Psoas muscle (tissue), 8 donors: ENCODE results near the gene DIP2C. TPM values are rescaled to one million over a fixed set of nuclear protein-coding genes. Genes with fewer than 3 reads are reported as not detected.

Experiments used
- ATAC-seq, 4 donors: fragments of 200-7000 bp; cut with Tn5 transposase; one replicate each; pipeline ENCODE4 v1.9.1; 2020; ENCODE audit warnings: moderate library complexity in 3 of 4, mild to moderate bottlenecking in 2 of 4
- DNase-seq, 2 donors: peaks; one replicate each; pipeline ENCODE4 v3.0.0-alpha.2; 2020
- H3K27ac ChIP-seq: fragments of 200-600 bp; one replicate; pipeline ENCODE4 v1.8.0; 2022
- H3K27me3 ChIP-seq, 3 donors: fragments of 200-600 bp in 1 of 3; one replicate each; pipeline versions ENCODE4 v1.6.1 to v1.8.0; 2013 to 2022; ENCODE audit warnings: low read length in 2 of 3, mild to moderate bottlenecking in 2 of 3, moderate library complexity in 1 of 3; ENCODE audit not compliant: insufficient read depth in 3 of 3
- H3K36me3 ChIP-seq, 2 donors: fragments of 200-600 bp in 1 of 2; one replicate each; pipeline versions ENCODE4 v1.6.1 to v1.8.0; 2013 to 2022; ENCODE audit warnings: low read depth in 1 of 2, mild to moderate bottlenecking in 1 of 2, moderate library complexity in 1 of 2; ENCODE audit not compliant: insufficient read depth in 1 of 2
- H3K4me1 ChIP-seq: fragments of 200-600 bp; one replicate; pipeline ENCODE4 v1.8.0; 2022
- H3K4me3 ChIP-seq: fragments of 200-600 bp; one replicate; pipeline ENCODE4 v1.8.0; 2022; ENCODE audit warnings: mild to moderate bottlenecking
- H3K9me3 ChIP-seq: fragments of 200-600 bp; one replicate; pipeline ENCODE4 v1.8.0; 2022
- CTCF ChIP-seq: fragments of 200-600 bp; IDR thresholded peaks from one replicate; pipeline ENCODE4 v1.8.0; 2022; ENCODE audit warnings: antibody characterized with exemption
- WGBS, 3 donors: extraction: QIAGEN DNeasy Blood & Tissue Kit; methylation state at CpG; one replicate each; pipeline versions ENCODE4 v1.1.6 to v1.1.7; 2013; 5-methylcytosine and 5-hydroxymethylcytosine counted together
- intact Hi-C, 2 donors: fragments of 100-400 bp; cut with DNase I; formaldehyde crosslinking; loops; one replicate each; pipeline versions ENCODE4 v1.11.0 to v1.14.2; 2022
- polyA plus RNA-seq, 3 donors: library from polyadenylated mRNA; stranded (reverse); fragments of 200-250 nt; gene quantifications; one replicate each; pipeline ENCODE4 v1.2.3, GENCODE V29; 2013
- total RNA-seq, 4 donors: library from RNA; stranded (reverse); fragmentation: NEBNext Ultra II Directional in 2 of 4; extraction: Animal tissue kit (Norgen Biotek cat#: 25700) in 2 of 4; gene quantifications; one replicate each; pipeline versions ENCODE4 v1.2.1 to v1.2.4, GENCODE V29; 2021 to 2023
- donor health status: healthy with polysubstance abuse.
- donor health status: DM: no; HTN: no; CAD: no; lungs with moderate emphysema.
- donor health status: Bipolar disorder and iron deficiency.
- donor health status: healthy.
- donor health status: DM: yes; HTN: yes; CAD: no.
- donor health status: DM: no; HTN: no; CAD: no.
- donor health status: DM: no; HTN: no; CAD: no.
- donor health status: DM: yes; HTN: yes; CAD: no.

DIP2C gene
- total and polyA plus RNA-seq, 7 donors: 7.7 to 32.0 (median 25.0) TPM

- Histone ChIP-seq H3K9me3 (no peaks in the 10 kb centered on the region), H3K27ac (no peak overlapping the region), H3K4me3 (no peak overlapping the region), H3K36me3 (no peaks in the 10 kb centered on the region), H3K27me3 (no peaks in the 10 kb centered on the region), H3K4me1 (peaks cover 12% of the 10 kb centered on the region)
- WGBS, 3 donors: 90 to 94% (median 93%) methylated on average over 37 of the region's 37 CpGs
- no peak for TF ChIP-seq CTCF
- DNase-seq: no peak
- intact Hi-C loops: no loop called here
- no peak for ATAC-seq
These were observed 161.0 kb downstream of the DIP2C start for GRCh38 chr10:528173-529165.

GRCh38 chr10:527416-527815 lies 162.1 kb downstream of the DIP2C start:
- Histone ChIP-seq H3K4me3 (no peak overlapping the region), H3K36me3 (no peaks in the 10 kb centered on the region), H3K9me3 (no peaks in the 10 kb centered on the region), H3K4me1 (peaks cover 12% of the 10 kb centered on the region), H3K27ac (no peak overlapping the region), H3K27me3 (no peaks in the 10 kb centered on the region)
- no peak for ATAC-seq
- DNase-seq: no peak
- 59 to 76% (median 63%) methylated on average over 1 of the region's 1 CpG for WGBS, 3 donors
- TF ChIP-seq CTCF: no peak
- intact Hi-C loops: no loop called here

GRCh38 chr10:526651-527312 lies 162.7 kb downstream of the DIP2C start:
- Histone ChIP-seq H3K9me3 (no peaks in the 10 kb centered on the region), H3K4me1 (peaks cover 18% of the 10 kb centered on the region), H3K4me3 (no peak overlapping the region), H3K27me3 (no peaks in the 10 kb centered on the region), H3K27ac (no peak overlapping the region), H3K36me3 (no peaks in the 10 kb centered on the region)
- 89 to 92% (median 91%) methylated on average over 21 of the region's 21 CpGs for WGBS, 3 donors
- intact Hi-C loops: no loop called here
- no peak for DNase-seq
- TF ChIP-seq CTCF: no peak
- no peak for ATAC-seq

- ATAC-seq: peak; percentile 97 to 99 (median 98)
- H3K4me3 ChIP-seq: no peak overlapping the region
- peak; percentile 70 to 88 for DNase-seq
- intact Hi-C loops: no loop called here
- H3K27me3 ChIP-seq: no peaks in the 10 kb centered on the region
- TF ChIP-seq CTCF: no peak
- no peaks in the 10 kb centered on the region for H3K36me3 ChIP-seq
- peak overlapping the region; percentile 42 for H3K27ac ChIP-seq
- no peaks in the 10 kb centered on the region for H3K9me3 ChIP-seq
- H3K4me1 ChIP-seq: peaks cover 24% of the 10 kb centered on the region
- WGBS, 3 donors: 74 to 80% (median 78%) methylated on average over 17 of the region's 17 CpGs
These were observed 163.7 kb downstream of the DIP2C start for GRCh38 chr10:525565-526315.
